Measurements from ENCODE around the gene DKKL1. TPM values are rescaled to one million over a fixed set of nuclear protein-coding genes. Genes with fewer than 3 reads are reported as not detected.
A peak's percentile ranks its signal among the peaks of the same experiment; 100 is the strongest.

Gene DKKL1
- total RNA-seq, 1 donor from 2014 or later: not detected

DNA sequence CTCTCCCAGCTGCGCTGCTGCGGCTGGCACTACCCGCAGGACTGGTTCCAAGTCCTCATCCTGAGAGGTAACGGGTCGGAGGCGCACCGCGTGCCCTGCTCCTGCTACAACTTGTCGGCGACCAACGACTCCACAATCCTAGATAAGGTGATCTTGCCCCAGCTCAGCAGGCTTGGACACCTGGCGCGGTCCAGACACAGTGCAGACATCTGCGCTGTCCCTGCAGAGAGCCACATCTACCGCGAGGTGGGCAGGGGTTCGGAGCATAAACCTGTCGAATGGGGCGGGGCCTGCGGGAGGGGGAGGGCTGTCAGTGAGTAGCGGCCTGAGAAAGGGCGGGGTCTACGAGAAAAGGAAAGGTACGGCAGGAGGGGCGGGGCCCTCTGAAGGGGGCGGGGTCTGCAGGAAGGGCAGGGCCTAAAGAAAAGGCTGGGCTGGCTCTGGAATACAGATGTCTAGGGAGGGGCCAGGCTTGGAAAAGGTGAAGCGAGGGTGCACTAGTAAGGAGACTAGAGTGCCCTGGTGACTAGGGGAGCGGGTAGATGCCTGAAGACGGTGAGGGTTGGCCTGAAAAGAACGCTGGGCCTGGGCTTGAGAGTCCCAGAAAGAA lies 24.9 kb upstream of the DKKL1 start:
- TF ChIP-seq, protein P1, sequence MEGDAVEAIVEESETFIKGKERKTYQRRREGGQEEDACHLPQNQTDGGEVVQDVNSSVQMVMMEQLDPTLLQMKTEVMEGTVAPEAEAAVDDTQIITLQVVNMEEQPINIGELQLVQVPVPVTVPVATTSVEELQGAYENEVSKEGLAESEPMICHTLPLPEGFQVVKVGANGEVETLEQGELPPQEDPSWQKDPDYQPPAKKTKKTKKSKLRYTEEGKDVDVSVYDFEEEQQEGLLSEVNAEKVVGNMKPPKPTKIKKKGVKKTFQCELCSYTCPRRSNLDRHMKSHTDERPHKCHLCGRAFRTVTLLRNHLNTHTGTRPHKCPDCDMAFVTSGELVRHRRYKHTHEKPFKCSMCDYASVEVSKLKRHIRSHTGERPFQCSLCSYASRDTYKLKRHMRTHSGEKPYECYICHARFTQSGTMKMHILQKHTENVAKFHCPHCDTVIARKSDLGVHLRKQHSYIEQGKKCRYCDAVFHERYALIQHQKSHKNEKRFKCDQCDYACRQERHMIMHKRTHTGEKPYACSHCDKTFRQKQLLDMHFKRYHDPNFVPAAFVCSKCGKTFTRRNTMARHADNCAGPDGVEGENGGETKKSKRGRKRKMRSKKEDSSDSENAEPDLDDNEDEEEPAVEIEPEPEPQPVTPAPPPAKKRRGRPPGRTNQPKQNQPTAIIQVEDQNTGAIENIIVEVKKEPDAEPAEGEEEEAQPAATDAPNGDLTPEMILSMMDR (conservative IDR thresholded peaks at IDR 0.05; ENCODE audit: low read depth, low read length): no peak
- DNase-seq (ENCODE audit: low read depth): no peak
- H3K4me3 ChIP-seq (ENCODE audit: low read depth, low read length): peak overlapping the region; percentile 52

DNA sequence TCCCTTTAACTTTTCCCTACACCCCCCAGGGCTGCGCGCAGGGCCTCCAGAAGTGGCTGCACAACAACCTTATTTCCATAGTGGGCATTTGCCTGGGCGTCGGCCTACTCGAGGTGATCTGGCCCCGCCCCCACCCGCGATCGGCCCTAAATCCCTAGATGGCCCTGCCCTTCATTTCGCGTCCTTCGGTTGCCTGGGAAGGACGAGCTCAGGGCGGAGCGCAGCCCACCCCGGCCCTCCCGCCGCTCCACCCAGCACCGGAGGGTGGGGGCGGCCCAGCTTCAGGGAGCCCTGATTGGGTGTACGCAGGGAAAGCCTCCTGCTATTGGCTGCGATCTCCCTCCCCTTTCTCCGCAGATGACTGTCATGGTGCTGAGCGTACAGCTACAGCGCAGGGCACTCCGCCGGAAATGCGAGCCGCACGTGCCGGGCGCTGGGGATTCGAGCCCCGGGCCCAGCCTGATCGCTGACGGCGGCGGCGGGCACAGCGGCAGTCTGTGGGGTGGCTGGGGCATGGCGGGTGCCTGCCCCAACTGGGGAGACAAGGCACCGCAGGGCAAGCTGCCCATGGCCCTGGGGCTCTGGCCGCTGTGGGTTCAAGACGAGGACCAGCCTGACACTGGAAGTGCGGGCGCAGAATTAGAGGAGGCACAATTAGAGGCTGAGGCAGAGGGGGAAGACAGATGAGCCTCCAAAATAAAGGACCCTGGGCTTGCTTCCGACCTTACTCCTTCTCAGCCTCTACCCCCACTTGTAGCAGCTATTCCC lies 24.2 kb upstream of the DKKL1 start:
- TF ChIP-seq, protein P1 (conservative IDR thresholded peaks at IDR 0.05; ENCODE audit: low read depth, low read length): no peak
- H3K4me3 ChIP-seq (ENCODE audit: low read depth, low read length): peak overlapping the region; percentile 52
- no peak for DNase-seq (ENCODE audit: low read depth)

DNA sequence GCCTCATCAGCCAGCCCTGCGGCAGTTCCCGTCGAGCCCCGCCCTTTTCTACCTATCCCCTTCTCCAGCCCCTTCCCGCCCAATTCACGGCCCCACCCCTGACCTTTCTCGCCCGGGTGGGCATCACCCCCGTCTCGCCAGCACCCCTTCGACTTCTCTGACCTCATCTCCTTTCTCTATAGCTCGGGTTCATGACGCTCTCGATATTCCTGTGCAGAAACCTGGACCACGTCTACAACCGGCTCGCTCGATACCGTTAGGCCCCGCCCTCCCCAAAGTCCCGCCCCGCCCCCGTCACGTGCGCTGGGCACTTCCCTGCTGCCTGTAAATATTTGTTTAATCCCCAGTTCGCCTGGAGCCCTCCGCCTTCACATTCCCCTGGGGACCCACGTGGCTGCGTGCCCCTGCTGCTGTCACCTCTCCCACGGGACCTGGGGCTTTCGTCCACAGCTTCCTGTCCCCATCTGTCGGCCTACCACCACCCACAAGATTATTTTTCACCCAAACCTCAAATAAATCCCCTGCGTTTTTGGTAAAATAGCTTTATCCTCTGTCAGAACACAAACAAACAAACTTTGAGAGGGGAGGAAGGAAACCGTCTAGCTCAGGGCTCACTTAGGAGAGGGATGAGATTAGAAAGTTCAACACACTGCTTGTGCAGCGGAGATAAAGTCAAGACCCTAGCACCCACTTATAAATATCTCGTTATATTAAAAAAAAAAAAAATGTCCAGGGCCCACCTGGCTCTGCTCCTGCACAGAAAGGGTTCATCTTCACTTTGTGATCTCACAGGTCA lies 23.4 kb upstream of the DKKL1 start:
- TF ChIP-seq, protein P1 (conservative IDR thresholded peaks at IDR 0.05; ENCODE audit: low read depth, low read length): no peak
- DNase-seq (ENCODE audit: low read depth): no peak
- H3K4me3 ChIP-seq (ENCODE audit: low read depth, low read length): peak overlapping the region; percentile 52

DNA sequence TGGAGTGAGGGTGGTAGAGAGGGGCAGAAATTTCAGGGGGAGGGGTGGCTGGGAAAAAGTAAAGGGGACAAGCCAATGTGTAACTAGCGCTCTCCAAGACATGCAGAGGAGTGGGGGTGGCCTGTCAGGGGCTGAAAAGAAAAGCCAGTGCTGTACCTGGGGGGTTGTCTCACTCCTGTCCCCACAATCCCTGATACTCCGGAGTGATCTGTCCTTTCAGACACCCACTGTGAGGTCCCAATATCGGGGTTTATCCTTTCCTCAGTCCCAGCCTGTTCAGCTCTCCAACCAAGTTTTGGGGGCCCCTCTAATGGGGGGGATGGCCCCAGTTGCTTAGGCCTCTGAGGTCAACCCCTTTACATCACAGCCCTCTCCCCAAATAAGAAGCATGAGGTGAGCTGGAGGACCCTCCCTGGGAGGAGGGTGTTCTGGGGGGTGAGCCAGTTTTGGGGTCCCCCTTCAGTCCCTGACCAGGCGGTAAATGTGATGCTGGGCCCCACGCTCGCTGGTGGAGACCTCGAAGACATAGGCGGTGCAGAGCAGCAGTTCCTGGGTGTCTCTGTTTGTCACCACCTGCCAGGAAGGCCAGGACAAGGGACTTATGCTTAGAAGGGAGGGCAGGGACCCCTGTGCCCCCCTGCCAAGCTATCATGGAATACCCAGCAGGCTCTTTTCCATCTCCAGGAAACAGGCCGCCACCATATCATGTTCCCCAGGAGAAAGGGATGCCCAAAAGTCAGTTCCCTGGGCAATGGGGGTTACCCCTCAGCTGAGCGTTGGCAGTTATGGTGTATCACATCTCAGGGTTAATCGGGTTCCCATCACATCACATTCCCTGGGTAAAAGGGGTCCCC lies 22.6 kb upstream of the DKKL1 start:
- TF ChIP-seq, protein P1 (conservative IDR thresholded peaks at IDR 0.05; ENCODE audit: low read depth, low read length): no peak
- H3K4me3 ChIP-seq (ENCODE audit: low read depth, low read length): no peak overlapping the region
- no peak for DNase-seq (ENCODE audit: low read depth)

DNA sequence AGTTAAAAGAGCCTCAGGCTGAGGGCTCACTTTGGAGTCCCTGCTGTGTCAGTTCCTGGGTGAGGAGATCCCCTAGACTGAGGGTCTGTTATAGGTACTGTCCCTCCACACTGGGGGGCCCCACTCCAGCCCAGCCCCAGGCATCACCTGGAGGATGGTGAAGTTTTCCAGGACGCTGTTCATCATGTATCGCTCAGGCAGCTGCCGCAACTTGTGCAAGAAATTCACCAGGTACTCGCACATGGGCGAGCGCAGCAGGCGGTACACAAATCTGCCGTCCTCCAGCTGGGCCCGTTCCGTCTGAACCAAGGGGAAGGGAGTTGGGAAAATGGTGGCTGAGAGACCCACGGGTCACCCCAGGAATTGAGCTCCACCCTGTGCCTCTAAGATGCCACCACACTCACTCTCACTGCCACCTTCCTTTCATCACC lies 21.4 kb upstream of the DKKL1 start:
- H3K4me3 ChIP-seq (ENCODE audit: low read depth, low read length): no peak overlapping the region
- TF ChIP-seq, protein P1 (conservative IDR thresholded peaks at IDR 0.05; ENCODE audit: low read depth, low read length): no peak
- no peak for DNase-seq (ENCODE audit: low read depth)

DNA sequence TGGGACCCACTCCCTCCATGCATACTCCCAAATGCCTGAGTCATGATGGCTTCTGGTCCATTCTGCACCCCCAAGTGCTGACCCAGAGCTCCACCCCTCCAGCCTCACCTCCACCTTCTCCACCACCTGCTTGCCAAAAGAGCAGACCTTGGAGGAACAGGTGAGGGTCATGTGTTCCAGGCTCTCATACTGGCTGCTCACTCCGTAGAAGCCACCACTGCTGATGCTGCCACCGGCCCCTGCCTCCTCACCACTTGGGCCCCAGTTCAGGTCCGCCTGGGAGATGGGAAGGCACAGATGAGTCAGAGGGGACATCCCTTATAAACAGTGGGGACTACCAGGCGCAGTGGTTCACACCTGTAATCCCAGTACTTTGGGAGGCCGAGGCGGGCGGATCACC lies 20.6 kb upstream of the DKKL1 start:
- no peak for DNase-seq (ENCODE audit: low read depth)
- H3K4me3 ChIP-seq (ENCODE audit: low read depth, low read length): no peak overlapping the region
- TF ChIP-seq, protein P1 (conservative IDR thresholded peaks at IDR 0.05; ENCODE audit: low read depth, low read length): no peak
